WERI-Rb-1 (cell line): ENCODE data around the gene RALB.
"Not testable (repeated sequence)": the region's sequence is repeated elsewhere in the genome, so short reads cannot be mapped to it uniquely, and the experiment has no call there.

Experiments
- DNase-seq: peaks from one replicate; pipeline ENCODE4 v3.0.0-alpha.2; 2020
- H3K27ac ChIP-seq: fragments of 250-450 bp; sonication (Bioruptor Pico); 2 replicates; pipeline ENCODE4 v1.5.1; 2020; ENCODE audit warnings: mild to moderate bottlenecking, moderate library complexity
- H3K27me3 ChIP-seq: fragments of 250-450 bp; sonication (Bioruptor Pico); 2 replicates; pipeline ENCODE4 v1.5.1; 2021; ENCODE audit warnings: mild to moderate bottlenecking, low read depth, moderate library complexity; ENCODE audit not compliant: insufficient read depth, severe bottlenecking
- H3K36me3 ChIP-seq: fragments of 250-450 bp; sonication (Bioruptor Pico); 2 replicates; pipeline ENCODE4 v1.5.1; 2020; ENCODE audit warnings: mild to moderate bottlenecking, moderate library complexity
- H3K4me3 ChIP-seq: 2 replicates; pipeline ENCODE4 v1.5.1; 2011; ENCODE audit warnings: low read depth, mild to moderate bottlenecking, control low read depth, low read length
- H3K9me3 ChIP-seq: fragments of 250-450 bp; sonication (Bioruptor Pico); 2 replicates; pipeline ENCODE4 v1.5.1; 2021; ENCODE audit warnings: mild to moderate bottlenecking, moderate library complexity; ENCODE audit not compliant: severe bottlenecking
- TF ChIP-seq, protein P1 (sequence below): IDR thresholded peaks from 2 replicates; pipeline ENCODE4 v1.5.1; 2011; ENCODE audit warnings: low read depth, mild to moderate bottlenecking, control low read depth, inconsistent platforms, low read length

The RALB gene

DNA sequence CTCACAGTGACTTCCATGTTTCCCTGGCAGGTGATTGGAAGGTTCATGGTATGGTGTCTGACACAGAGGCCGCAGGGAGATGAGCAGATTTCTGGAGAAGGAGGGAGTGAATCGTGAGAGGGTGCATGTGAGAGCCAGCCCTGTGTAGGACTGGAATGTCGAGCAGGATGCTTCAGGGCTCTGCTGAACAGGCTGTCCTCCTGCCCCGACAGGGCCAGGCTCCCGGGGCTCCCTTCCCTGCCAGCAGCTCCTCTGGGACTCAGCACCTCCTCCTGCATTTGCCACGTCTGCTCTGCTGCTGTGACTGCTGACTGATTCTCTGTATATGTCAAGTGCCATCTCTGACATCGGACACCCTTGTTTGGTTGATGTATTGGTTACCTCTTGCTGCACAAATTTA, 54.8 kb downstream of the RALB start:
- DNase-seq = no peak
- Histone ChIP-seq H3K9me3 (no peaks in the 10 kb centered on the region), H3K27me3 (no peaks in the 10 kb centered on the region), H3K4me3 (no peak overlapping the region), H3K27ac (no peak overlapping the region), H3K36me3 (no peaks in the 10 kb centered on the region)
- TF ChIP-seq, protein P1, sequence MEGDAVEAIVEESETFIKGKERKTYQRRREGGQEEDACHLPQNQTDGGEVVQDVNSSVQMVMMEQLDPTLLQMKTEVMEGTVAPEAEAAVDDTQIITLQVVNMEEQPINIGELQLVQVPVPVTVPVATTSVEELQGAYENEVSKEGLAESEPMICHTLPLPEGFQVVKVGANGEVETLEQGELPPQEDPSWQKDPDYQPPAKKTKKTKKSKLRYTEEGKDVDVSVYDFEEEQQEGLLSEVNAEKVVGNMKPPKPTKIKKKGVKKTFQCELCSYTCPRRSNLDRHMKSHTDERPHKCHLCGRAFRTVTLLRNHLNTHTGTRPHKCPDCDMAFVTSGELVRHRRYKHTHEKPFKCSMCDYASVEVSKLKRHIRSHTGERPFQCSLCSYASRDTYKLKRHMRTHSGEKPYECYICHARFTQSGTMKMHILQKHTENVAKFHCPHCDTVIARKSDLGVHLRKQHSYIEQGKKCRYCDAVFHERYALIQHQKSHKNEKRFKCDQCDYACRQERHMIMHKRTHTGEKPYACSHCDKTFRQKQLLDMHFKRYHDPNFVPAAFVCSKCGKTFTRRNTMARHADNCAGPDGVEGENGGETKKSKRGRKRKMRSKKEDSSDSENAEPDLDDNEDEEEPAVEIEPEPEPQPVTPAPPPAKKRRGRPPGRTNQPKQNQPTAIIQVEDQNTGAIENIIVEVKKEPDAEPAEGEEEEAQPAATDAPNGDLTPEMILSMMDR = no peak

DNA sequence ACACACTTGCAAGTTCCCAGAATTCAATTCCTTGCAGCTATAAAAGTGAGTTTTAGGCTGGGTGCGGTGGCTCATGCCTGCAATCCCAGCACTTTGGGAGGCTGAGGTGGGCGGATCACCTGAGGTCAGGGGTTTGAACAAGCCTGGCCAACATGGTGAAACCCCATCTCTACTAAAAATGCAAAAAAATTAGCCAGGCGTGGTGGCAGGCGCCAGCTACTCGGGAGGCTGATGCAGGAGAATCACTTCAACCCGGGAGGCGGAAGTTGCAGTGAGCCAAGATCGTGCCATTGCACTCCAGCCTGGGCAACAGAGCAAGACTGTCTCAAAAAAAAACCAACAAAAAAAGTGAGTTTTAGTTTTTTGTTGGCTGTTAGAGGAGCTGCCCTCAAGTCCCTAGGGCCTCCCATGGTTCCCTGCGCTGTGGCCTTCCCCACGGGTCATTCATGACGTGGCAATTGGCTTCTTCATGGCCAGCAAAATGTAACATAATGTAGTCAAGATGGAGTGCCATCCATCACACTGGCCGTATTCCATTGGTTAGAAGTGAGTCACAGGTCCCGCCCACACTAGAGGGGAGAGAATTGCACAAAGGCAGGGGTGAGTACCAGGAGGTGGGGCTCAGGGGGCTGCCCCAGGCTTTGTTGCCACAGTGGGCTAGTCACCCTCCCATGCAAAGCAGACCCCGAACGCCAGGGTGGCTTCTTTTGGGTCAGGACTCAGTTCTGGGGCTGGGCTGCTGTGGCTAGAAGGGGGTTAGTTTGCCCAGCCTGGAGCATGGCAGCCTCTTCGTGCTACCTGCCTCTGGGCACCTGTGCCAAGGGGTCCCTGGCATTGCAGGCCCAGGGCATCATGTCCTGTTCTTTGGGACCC, 55.6 kb downstream of the RALB start:
- TF ChIP-seq, protein P1 = no peak
- Histone ChIP-seq H3K36me3 (no peaks in the 10 kb centered on the region), H3K27me3 (no peaks in the 10 kb centered on the region), H3K9me3 (no peaks in the 10 kb centered on the region), H3K27ac (no peak overlapping the region), H3K4me3 (no peak overlapping the region)
- no peak for DNase-seq

DNA sequence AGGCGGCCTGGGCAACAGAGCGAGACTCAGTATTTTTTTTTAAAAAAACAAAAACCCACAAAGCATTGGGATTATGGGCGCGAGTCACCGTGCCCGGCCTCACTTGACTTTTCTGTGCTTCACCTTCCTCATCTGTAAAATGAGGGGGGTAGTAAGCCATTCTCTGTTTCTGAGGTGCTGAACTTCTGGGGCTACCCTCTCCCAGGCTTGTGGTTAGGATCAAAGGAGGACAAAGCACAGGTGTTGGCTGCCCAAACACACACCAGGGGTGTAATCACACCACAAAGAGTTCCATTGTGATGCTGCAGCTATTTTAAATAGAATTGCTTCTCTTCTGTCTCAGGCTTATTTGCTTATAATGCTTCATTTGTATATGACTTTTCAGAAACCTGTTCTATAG, 57.5 kb downstream of the RALB start:
- no peak overlapping the region for H3K27ac ChIP-seq
- no peak overlapping the region for H3K4me3 ChIP-seq
- no peaks in the 10 kb centered on the region for H3K36me3 ChIP-seq
- H3K27me3 ChIP-seq = no peaks in the 10 kb centered on the region
- TF ChIP-seq, protein P1 = no peak
- DNase-seq = no peak
- H3K9me3 ChIP-seq = no peaks in the 10 kb centered on the region

DNA sequence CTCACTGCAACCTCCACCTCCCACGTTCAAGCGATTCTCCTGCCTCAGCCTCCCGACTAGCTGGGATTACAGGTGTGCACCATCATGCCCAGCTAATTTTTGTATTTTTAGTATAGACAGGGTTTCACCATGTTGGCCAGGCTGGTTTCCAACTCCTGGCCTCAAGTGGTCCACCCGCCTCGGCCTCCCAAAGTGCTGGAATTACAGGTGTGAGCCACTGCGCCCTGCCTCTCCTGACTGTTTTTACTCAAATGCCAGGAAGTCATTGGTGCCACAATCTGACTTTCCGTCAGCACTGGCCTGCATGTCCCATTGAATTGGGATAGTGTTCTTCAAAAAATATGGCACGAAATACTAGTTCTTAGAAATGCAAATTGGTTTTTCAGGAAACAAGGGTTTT, 58.2 kb downstream of the RALB start:
- not testable (repeated sequence) for H3K9me3 ChIP-seq, H3K27ac ChIP-seq, H3K36me3 ChIP-seq, H3K4me3 ChIP-seq, DNase-seq, H3K27me3 ChIP-seq

DNA sequence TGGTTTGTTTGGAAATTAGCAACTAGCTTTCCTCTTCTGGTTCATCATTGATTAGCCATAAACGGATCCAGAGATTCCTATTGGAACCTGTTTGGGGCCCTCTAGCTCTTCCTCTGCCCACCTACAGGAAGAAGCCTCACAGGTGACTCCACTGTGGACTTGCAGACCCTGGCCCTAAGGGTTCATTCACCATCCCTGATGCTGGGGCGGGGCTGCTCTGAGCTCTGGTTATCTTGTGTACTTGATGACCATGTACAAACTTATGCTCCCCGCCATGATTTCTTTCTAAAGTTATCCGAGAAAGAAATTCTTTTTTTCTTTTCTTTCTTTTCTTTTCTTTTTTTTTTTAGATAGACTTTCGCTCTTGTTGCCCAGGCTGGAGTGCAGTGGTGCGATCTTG, 59.4 kb downstream of the RALB start:
- no peaks in the 10 kb centered on the region for H3K27me3 ChIP-seq
- H3K36me3 ChIP-seq = no peaks in the 10 kb centered on the region
- H3K9me3 ChIP-seq = no peaks in the 10 kb centered on the region
- H3K27ac ChIP-seq = no peak overlapping the region
- TF ChIP-seq, protein P1 = no peak
- H3K4me3 ChIP-seq = no peak overlapping the region
- DNase-seq = no peak

DNA sequence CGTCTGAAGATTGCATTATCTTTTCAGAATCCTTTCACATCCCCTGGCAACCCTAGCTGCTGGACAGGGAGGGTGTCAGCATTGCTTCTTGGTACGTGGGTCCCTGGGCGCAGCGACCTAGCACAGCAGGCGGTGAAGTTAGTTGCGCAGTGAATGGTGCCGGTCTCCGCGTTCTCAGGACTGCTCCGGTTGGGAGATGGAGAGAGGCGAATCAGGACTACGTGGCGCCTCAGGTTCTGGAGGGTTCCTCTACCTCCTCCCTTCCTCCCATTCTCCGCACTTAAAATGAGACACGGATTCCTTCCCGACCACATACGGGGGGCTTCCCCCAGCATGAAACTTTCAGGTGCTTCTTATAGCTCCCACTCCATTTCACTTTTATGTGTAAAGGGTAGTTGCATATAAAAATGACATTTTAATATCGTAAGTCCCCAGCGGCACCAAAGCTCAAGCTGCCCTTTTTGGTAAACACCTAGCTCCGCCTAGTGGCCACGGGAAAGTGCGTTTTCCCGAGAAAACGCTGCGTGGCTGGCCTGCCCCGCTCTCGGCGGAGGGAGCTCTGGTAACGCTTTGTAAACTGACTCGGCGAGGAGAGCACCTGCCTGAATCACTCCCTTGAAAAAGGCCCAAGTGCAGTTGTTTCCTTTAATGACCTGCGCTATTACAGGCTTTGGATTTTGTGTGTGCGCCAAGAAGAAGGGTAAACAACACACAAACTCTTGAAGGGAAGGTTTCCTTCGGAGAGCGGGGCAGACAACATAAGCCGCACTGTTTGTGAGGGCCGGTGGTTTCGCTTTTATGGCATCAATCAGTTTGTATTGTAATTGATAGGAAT, 60.4 kb downstream of the RALB start:
- TF ChIP-seq, protein P1 = peak; percentile 88
- no peaks in the 10 kb centered on the region for H3K36me3 ChIP-seq
- no peaks in the 10 kb centered on the region for H3K9me3 ChIP-seq
- peak; percentile 83 for DNase-seq
- peak overlapping the region; percentile 19; the same call in 1 of the 2 replicates for H3K27ac ChIP-seq
- peak overlapping the region; percentile 17; the same call in 1 of the 2 replicates for H3K4me3 ChIP-seq
- H3K27me3 ChIP-seq = no peaks in the 10 kb centered on the region
